EL (cell line): ENCODE results near the gene SELENOP.
"Not testable (repeated sequence)": the region's sequence is repeated elsewhere in the genome, so short reads cannot be mapped to it uniquely, and the experiment has no call there.

Experiments
- DNase-seq: peaks from one replicate; pipeline ENCODE4 v3.0.0-alpha.2; 2016

Gene SELENOP, protein sequence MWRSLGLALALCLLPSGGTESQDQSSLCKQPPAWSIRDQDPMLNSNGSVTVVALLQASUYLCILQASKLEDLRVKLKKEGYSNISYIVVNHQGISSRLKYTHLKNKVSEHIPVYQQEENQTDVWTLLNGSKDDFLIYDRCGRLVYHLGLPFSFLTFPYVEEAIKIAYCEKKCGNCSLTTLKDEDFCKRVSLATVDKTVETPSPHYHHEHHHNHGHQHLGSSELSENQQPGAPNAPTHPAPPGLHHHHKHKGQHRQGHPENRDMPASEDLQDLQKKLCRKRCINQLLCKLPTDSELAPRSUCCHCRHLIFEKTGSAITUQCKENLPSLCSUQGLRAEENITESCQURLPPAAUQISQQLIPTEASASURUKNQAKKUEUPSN

DNA sequence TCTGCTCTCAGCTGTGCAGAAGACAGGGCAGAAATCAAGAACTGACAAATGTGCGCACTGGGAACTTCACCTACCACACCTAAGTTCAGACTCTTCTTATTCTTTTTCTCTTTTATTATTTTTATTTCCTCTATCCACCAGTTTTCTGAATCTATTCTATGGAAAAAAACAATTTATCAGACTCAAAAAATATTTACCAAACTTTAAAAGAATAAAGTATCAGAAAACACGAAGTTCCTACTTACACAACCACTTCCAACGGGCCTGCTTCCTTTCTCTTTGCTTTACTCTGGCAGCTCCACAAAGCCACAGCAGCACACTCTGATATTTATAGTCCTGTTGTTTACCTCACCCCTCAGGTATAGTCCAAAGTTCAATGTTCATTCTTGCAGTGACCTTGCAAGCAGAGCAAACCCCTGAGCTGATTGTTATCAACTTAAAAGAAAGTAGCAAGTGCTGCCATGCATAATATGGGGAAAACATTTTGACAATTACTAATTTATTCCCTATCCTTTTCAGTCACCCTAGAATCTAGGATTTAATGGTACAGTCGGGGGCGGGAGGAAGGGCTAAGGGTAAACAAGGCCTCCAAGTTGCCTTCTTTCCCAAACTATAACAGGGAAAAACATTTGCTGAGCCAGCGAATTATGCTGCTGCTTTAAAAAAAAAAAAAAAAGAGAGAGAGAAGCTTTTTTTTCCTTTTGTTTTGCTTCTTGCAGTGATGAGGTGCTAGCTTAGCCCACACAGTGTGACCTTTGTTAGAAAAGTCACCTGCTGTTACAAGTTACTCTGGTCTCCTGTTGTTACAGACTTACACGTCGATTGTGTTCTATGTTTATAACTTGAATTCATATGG lies at the start of gene SELENOP:
SELENOP (minus strand) TSS at position 302 of the 856 bp plus-strand sequence. CDS start 3,539 bp downstream, outside the sequence.
- no peak for DNase-seq

DNA sequence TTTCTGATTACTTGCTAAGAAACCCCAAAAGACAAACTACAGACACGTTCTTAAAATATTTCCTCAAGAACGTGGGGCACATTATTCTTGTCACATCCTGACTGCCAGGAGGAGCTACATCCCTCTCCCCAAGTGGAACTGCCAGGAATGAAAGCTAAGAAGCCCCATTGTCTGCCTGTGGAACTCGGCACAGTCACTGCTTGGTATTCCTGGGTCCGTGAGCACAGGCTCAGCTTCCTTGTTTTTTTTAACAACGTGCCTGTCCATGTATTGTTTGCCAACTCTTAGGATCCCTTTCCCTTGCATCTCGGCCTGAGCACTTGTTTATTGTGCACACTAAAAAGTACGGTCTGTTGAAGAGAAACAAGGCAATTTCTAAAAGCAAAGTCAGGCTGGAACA lies 47.0 kb upstream of the SELENOP start:
- no peak for DNase-seq

- DNase-seq = no peak
Observed at GRCh38 chr5:42858031-42858643, 46.4 kb upstream of the SELENOP start.

DNA sequence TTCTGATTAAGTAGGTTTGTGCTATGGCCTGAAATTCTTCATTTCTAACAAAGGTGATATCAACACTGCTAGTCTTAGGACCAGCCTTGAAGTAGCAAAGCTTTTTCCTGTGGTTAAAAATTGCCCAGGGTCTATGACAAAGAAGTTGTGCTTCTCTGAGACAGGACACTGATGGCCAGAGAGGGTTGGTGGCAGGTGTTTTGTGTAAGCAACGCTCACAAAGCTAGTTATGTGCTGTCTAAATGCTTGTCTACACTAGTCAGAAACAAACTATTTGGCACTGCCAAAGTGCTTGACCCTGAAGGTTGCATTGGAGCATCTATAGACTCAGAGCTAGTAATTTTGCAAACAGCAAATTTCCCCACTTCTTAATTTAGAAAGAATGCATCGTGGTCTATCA lies 44.1 kb upstream of the SELENOP start:
- no peak for DNase-seq

- DNase-seq = no peak
Observed at GRCh38 chr5:42855386-42855785, 43.7 kb upstream of the SELENOP start.

DNA sequence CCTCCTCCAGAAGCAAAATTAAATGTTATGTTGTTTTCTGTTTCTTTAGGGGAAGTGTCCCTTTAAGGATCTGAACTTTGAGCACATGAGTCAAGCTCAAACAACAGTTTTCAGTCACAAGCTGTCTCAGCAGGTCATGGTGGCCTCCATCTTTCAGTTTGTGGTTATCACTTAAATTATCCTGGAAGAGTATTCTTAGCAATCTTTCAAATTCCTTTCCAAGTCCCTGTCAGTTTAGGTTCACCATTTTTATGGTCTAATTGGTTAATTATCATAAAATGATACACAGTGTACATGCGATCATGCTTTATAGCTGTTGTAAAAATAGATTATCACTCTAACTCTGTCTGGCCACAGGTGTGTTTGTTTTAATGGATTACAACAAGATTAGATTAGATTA lies 43.1 kb upstream of the SELENOP start:
- DNase-seq = no peak

GRCh38 chr5:42852826-42853225 lies 41.1 kb upstream of the SELENOP start:
- no peak for DNase-seq

GRCh38 chr5:42851481-42851880 lies 39.8 kb upstream of the SELENOP start:
- no peak for DNase-seq

- no peak for DNase-seq
Observed at GRCh38 chr5:42848545-42848944, 36.9 kb upstream of the SELENOP start.

DNA sequence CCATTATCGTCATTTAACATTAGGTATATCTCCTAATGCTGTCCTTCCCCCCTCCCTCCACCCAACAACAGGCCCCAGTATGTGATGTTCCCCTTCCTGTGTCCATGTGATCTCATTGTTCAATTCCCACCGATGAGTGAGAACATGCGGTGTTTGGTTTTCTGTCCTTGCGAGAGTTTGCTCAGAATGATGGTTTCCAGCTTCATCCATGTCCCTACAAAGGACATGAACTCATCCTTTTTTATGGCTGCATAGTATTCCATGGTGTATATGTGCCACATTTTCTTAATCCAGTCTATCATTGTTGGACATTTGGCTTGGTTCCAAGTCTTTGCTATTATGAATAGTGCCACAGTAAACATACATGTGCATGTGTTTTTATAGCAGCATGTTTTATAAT lies 32.7 kb upstream of the SELENOP start:
- DNase-seq = not testable (repeated sequence)

GRCh38 chr5:42843675-42844292 lies 32.1 kb upstream of the SELENOP start:
- no peak for DNase-seq

- DNase-seq = no peak
Observed at GRCh38 chr5:42842921-42843641, 31.4 kb upstream of the SELENOP start.

DNA sequence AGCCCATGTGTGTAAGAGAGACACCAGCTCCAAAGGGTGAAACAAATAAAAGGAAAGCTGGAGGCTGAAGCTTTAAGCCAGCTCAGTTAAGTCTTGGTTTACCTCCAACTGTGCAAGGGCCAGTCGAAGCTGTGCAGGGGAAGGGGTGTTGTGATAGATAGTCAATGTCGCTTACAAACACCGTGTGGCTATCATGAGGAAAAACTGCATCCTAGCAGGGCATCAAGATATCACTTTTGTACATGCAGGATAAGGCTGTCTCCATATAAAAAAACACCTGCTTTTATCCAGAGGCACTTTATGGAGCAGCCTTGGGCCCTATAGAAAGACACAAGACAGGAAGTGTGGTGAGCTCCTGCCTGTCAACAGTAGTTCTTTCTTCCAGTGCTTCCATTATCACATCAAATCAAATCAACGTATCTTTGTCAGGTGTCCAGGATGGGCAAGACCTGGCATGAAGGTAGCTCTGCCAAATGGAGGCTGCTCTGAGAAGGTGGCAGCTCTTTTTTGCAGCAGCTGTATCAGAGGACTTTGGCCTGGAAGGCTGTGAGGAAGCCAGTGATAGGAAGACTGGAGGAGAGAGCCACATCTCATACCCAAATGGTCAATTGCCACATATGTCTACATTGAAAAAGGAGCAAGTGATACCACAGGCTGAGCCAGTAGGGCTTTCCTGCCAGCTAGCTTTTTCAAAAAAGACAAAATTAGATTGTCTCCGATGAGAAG lies 29.3 kb upstream of the SELENOP start:
- no peak for DNase-seq

DNA sequence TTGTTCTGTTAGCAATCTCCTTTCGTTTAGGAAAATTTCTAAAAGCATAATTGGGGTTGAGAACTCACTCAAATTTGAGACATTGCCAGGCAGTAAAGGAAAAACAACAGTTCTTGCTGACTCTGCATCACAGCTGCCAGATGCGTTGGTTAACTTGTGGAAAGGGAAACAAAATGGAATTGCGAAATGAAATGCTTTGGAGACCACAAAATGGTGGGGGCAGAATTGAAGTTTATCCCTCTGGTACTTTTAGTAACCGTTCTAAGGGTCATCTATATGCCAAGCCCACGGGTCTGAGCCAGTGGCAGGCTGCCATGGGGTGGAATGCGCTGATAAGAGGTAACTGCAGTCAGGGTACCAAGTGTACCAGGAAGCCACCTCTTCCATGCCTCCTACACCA lies 28.6 kb upstream of the SELENOP start:
- DNase-seq = peak; percentile 22

- no peak for DNase-seq
Observed at GRCh38 chr5:42839196-42839595, 27.5 kb upstream of the SELENOP start.

- DNase-seq = no peak
Observed at GRCh38 chr5:42837601-42838000, 25.9 kb upstream of the SELENOP start.

GRCh38 chr5:42836070-42836769 lies 24.5 kb upstream of the SELENOP start:
- no peak for DNase-seq

DNA sequence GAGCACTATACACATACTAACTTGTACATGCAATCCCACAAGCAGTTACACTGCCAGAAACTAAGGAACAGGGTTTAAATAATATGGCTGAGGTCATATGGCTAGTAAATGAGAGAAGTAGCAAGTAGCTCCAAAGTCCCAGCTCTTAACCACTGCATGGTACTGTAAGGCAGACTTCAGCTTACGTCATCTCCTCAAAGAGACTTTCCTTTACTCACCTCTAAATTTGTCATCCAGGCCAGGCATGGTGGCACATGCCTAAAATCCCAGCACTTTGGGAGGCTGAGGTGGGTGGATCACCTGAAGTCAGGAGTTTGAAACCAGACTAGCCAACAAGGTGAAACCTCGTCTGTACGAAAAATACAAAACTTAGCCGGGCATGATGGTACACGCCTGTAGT lies 20.4 kb upstream of the SELENOP start:
- DNase-seq = no peak

- DNase-seq = no peak
Observed at GRCh38 chr5:42830924-42831323, 19.2 kb upstream of the SELENOP start.

- no peak for DNase-seq
Observed at GRCh38 chr5:42828671-42829070, 17.0 kb upstream of the SELENOP start.
